ENCODE data around the gene DISC1.
"Not testable (repeated sequence)": the region's sequence is repeated elsewhere in the genome, so short reads cannot be mapped to it uniquely, and the experiment has no call there.

The DISC1 gene

GRCh38 chr1:231626535-231626950, at the start of gene DISC1:
Gene DISC1 (plus strand): TSS chr1:231626790. CDS start chr1:231626868, 78 bp downstream.
- DNase-seq, result peak; percentile 78

GRCh38 chr1:231576804-231577718, 49.5 kb upstream of the DISC1 start:
- DNase-seq, result no peak

DNA sequence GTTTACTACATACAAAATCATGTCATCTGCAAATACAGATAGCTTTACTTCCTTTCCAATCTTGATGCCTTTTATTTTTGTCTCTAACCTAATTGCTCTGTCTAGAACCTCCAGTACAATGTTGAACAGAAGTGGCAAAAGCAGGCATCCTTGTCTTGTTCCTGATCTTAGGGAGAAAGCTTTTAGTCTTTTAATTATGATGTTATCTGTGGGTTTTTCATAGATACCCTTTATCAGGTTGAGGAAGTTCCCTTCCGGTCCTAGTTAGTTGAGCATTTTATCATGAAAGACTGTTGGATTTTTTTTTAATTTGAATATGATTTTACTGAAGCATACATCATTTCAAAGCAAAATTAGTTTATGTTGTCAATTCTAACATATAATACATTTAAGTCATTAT, 45.7 kb upstream of the DISC1 start:
- no peak for DNase-seq

DNA sequence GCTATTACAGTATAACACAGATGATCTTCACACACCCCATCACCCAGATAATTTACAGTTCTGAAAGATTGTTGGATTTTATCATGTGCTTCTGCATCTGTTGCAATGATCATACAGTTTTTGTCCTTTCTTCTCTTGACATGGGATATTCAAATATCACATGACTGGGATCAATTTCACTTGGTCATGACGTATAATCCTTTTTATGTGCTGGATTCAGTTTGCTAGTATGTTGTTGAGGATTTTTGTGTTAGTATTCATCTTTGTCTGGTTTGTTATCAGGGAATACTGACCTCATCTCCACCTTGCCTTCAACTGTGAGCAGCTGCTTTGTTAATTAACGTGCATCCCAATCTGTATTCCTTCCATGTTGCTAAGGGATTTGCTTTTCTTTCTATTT, 44.7 kb upstream of the DISC1 start:
- no peak for DNase-seq

- no peak for DNase-seq
These were observed 43.2 kb upstream of the DISC1 start for GRCh38 chr1:231583376-231583775.

GRCh38 chr1:231584117-231584516, 42.5 kb upstream of the DISC1 start:
- DNase-seq, result no peak

DNA sequence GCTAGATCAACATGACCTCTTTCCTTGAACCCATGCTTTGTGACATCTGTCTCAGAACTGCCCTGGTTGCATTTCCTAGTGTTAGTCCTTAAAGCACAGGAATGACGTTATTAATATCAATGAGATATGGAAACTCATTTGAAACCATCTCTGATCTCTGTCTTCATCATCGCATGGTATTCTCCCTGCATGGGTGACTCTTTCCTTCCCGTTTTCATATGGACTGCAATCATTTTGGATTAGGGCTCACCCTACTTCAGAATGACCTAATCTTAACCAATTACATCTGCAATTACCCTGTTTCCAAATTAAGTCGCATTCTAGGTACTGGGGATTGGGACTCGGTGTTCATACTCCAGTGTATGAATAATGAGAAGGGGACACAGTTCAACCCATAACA, 41.7 kb upstream of the DISC1 start:
- no peak for DNase-seq

GRCh38 chr1:231590453-231591198, 36.0 kb upstream of the DISC1 start:
- no peak for DNase-seq

DNA sequence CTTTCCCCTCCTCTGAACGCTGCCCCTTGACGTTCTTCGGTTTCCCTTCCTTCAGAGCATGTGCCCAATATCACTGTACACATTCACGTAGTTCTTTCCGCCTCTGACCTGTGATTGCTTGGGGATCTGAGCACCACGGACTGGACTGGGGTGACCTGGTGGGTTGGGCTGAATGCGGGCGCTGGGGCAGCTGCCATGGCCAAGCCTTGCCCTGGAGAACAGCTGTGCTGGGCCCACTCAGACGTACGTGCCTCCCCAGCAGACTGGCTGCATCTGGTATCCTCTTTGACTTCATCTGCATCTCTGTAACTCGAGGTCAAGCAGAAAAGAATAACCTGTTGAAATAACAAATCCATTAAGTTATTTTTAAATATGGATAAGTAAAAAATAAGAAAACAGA, 35.1 kb upstream of the DISC1 start:
- no peak for DNase-seq

- no peak for DNase-seq
These were observed 33.8 kb upstream of the DISC1 start for GRCh38 chr1:231592809-231593208.

GRCh38 chr1:231593264-231593663, 33.3 kb upstream of the DISC1 start:
- DNase-seq, result not testable (repeated sequence)

- no peak for DNase-seq
These were observed 32.5 kb upstream of the DISC1 start for GRCh38 chr1:231594123-231594522.

DNA sequence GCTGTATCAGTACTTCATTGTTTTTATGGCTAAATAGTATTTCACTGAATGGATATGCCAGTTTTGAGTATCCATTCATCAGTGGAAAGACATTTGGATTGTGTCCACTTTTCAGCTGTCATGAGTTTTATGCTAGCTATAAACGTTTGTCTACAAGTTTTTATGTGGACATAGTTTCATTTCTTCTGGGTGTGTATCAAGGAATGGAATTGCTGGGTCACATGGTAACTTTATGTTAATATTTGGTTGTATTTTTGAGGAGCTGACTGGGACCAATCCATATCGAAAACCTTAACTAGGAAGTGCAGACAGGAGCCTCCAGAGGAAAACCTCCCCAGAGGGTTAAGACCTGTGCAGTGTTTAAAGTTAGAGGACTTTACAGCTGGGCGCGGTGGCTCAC, 31.8 kb upstream of the DISC1 start:
- no peak for DNase-seq

DNA sequence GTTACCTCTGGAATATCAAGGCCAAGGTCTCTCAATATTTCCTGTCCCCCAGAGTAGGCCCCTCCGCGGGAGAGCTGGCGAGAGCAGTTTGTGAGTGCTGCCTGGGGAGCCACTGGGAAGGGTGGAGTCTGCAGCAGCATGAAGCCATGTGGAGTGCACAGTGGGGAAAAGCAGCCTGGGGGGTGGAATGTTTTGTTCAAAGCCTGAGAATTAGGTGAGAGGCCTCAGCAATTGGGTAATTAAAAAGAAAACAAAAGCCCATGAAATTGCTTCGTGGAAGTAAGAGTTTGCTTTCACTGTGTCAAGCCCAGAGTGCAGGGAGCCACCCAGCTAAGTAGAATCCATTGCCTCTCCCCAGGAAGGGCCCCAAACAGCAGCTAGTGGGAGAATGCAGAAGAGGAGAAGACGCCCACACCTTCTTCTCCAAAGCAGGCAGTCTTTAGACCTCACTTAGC, 30.2 kb upstream of the DISC1 start:
- no peak for DNase-seq

DNA sequence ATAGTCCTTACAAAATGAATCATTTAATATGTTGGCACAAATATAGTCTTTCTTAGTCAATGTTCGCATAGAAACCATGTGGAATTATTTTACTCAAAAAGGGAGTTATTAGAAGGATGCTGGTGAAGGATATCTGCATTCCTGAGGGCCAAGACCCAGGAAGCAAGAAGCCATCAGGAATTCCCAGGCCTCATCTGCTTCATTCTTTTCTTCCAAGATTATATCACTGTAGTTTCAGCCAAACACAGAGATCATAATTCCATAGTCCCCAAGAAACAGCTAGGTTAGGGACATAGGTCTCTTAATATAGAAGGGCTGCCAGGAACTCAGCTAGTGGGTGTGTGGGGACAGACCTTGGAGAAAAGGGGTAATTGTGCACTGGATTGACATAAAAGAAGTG, 28.6 kb upstream of the DISC1 start:
- DNase-seq, result no peak

DNA sequence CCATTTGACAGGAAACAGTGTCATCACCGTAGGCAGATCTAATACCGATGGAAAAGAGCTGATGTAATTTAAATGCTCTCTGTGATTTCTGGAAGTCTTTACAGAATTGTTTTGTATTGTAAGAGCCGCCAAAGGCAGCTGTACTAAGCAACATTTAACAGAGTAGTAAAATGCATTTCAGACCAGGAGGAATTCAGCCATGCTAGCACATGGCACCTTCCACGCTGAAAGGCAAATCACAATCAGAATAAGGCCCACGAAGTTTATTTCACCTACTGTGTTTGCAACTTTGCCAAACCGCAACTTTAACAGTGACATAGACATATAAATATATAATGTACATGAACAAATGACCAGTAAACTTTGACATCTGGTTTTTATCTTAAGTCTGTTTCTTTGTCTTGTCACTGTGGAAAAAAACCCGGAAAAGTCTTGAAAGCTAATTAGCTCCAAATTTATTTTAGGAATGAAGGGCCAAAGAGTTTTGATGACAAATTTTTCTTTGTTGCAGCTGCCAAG, 26.1 kb upstream of the DISC1 start:
- no peak for DNase-seq

- no peak for DNase-seq
These were observed 24.5 kb upstream of the DISC1 start for GRCh38 chr1:231601824-231602672.

DNA sequence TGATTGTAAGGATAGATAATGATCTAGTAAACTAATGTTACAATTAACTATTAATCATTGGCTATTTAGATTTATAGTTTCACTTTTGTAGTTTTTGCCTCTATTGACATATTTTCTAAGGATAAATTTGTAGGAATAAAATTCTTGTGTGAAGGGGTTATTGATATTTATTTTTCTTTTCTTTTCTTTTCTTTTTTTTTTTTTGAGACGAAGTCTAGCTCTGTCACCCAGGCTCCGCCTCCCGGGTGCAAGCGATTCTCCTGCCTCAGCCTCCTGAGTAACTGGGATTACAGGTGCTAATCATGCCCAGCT, 24.0 kb upstream of the DISC1 start:
- DNase-seq, result no peak

GRCh38 chr1:231603598-231604275, 22.9 kb upstream of the DISC1 start:
- peak; percentile 58 for DNase-seq

DNA sequence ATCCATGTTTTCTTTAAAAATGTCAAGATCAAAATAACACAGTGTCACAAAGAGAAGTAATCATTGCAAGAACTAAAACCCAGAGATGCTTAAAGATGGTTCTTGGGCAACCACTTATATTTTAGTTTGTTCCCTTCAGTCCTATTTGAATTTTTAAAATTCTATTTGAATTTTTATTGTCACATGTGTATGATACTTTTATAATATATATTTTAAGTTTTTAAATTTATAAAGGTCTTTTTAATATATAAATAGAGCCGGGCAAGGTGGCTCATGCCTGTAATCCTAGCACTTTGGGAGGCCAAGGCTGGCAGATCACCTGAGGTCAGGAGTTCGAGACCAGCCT, 22.3 kb upstream of the DISC1 start:
- no peak for DNase-seq

DNA sequence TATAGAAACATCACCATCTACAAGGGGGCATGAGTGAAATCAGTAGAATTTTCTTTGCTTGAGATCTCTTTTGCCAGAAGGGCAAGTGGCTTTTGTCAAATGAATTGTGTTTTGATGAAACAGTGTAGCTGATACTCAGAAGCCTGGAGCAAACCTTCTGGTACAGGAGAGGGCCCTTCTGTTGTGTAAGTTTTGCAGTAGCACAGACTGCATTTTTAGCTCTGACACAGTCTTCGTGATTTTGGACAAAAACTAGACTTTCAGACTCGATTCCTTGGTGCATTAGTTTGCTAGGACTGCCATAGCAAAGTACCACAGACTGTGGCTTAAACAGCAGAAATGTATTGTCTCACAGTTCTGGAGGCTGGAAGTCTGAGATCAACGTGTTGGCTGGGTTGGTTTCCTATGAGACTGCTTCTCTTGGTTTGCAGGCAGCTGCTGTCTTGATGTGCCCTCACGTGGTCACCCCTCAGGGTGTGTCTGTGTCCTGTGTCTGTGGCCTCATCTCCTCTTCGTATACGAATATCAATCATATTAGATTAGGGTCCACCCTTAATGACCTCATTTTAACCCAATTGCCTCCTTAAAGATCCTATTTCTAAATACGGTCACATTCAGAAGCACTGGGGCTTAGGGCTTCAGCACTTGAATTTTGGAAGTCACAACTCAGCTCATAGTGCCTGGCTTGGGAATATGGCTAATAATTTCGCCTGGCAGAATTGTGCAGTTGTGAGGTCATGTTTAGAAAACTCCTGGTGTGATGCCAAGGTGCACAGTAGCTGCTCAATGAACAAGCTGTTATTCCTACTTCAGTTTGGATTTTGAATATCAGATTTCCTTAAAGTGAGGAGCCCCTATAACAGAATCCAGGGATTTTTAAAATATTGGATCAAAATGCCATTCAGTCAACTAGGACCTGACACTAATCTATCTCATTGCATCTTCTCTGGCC, 21.2 kb upstream of the DISC1 start:
- DNase-seq, result no peak
